Peyer's patch (tissue), 4 donors: ENCODE data around the gene XPA.

Source experiments
- CTCF ChIP-seq, 6 experiments: fragments of 450-650 bp in 4 of 6; fragments of 200-600 bp in 2 of 6; sonication (generic) in 1 of 6; IDR thresholded peaks; one replicate each; pipeline ENCODE4 v1.5.1; 2017 to 2019; ENCODE audit warnings: antibody characterized with exemption in 6 of 6, mild to moderate bottlenecking in 3 of 6, moderate library complexity in 1 of 6
- POLR2A ChIP-seq, 2 donors: fragments of 450-650 bp; IDR thresholded peaks; one replicate each; pipeline ENCODE4 v1.5.1; 2017; ENCODE audit warnings: antibody characterized with exemption in 2 of 2, mild to moderate bottlenecking in 2 of 2, moderate library complexity in 2 of 2

DNA sequence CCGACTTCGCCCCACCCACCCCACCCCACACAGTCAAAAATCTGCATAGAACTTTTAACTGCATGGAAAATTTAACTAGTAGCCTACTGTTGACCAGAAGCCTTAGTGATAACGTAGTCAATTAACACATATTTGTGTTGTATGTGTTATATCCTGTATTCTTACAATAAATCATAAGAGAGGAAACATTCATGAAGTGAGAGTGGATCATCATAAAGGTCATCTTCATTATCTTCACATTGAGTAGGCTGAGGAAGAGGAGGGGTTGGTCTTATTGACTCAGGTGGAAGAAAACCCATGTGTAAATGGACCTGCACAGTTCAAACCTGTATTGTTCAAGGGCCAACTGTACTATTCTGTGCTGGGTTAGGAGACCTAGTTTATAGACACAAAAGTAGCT, 31.4 kb downstream of the XPA start:
- TF ChIP-seq CTCF (IDR thresholded peaks at IDR 0.05) (no peak), POLR2A (IDR thresholded peaks at IDR 0.05) (no peak)
